PFSK-1 (cell line): ENCODE results near the gene CD300H.

ENCODE experiments used
- FOXP2 ChIP-seq: optimal IDR thresholded peaks from 2 replicates; pipeline ENCODE3; 2011; ENCODE audit warnings: borderline replicate concordance, control low read depth, inconsistent platforms; ENCODE audit not compliant: insufficient read depth; ENCODE audit errors: extremely low read length, extremely low read depth
- POLR2AphosphoS5 ChIP-seq: IDR thresholded peaks from 2 replicates; pipeline ENCODE4 v1.6.1; 2012; ENCODE audit warnings: low read depth, mild to moderate bottlenecking, control low read depth, low read length, moderate library complexity
- SIN3A ChIP-seq: IDR thresholded peaks from 2 replicates; pipeline ENCODE4 v1.6.1; 2012; ENCODE audit warnings: mild to moderate bottlenecking, low read length, moderate library complexity, borderline replicate concordance; ENCODE audit not compliant: insufficient read depth
- TAF1 ChIP-seq: IDR thresholded peaks from 2 replicates; pipeline ENCODE4 v1.6.1; 2012; ENCODE audit warnings: low read length, control low read depth, borderline replicate concordance; ENCODE audit not compliant: insufficient read depth
- TF ChIP-seq, protein P1 (sequence below), 2 experiments: IDR thresholded peaks; 2 replicates each; pipeline versions ENCODE4 v1.6.1 to v1.8.0; 2011 to 2012; ENCODE audit warnings: low read depth in 2 of 2, low read length in 2 of 2, control low read depth in 1 of 2, inconsistent platforms in 1 of 2, mild to moderate bottlenecking in 1 of 2, moderate library complexity in 1 of 2; ENCODE audit not compliant: insufficient read depth in 1 of 2

DNA sequence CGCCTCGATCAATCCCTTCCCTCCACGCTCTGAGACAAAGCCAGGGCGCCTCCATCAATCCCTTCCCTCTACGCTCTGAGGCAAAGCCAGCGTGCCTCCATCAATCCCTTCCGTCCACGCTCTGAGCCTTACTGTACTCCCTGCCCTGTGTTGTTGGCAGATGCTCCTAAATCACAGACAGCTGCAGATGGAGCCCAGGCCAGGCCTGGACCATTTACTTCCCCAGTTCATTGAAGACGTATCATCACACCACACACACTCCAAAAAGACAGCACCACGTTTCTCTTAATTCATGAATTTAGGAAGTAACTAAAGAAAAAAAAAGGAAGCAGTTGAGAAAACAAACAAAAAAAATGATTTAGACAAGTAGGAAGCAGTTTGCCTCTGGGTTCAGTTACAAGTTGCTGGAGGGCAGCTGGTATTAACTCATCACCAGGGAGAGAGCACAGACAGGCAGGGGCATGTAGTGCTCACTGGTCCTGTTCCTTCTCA is 32.2 kb upstream of the CD300H start:
- TF ChIP-seq POLR2AphosphoS5, result no peak
- no peak for TF ChIP-seq SIN3A
- TF ChIP-seq, protein P1, sequence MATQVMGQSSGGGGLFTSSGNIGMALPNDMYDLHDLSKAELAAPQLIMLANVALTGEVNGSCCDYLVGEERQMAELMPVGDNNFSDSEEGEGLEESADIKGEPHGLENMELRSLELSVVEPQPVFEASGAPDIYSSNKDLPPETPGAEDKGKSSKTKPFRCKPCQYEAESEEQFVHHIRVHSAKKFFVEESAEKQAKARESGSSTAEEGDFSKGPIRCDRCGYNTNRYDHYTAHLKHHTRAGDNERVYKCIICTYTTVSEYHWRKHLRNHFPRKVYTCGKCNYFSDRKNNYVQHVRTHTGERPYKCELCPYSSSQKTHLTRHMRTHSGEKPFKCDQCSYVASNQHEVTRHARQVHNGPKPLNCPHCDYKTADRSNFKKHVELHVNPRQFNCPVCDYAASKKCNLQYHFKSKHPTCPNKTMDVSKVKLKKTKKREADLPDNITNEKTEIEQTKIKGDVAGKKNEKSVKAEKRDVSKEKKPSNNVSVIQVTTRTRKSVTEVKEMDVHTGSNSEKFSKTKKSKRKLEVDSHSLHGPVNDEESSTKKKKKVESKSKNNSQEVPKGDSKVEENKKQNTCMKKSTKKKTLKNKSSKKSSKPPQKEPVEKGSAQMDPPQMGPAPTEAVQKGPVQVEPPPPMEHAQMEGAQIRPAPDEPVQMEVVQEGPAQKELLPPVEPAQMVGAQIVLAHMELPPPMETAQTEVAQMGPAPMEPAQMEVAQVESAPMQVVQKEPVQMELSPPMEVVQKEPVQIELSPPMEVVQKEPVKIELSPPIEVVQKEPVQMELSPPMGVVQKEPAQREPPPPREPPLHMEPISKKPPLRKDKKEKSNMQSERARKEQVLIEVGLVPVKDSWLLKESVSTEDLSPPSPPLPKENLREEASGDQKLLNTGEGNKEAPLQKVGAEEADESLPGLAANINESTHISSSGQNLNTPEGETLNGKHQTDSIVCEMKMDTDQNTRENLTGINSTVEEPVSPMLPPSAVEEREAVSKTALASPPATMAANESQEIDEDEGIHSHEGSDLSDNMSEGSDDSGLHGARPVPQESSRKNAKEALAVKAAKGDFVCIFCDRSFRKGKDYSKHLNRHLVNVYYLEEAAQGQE (IDR thresholded peaks at IDR 0.05; ENCODE audit: insufficient read depth in 1 of 2, low read depth in 2 of 2, low read length in 2 of 2), result no peak
- no peak for TF ChIP-seq TAF1
- no peak for TF ChIP-seq FOXP2
